LNCAP (cell line): ENCODE results near the gene HOXB1.

Source experiments
- CTCF ChIP-seq: fragments of 450-650 bp; IDR thresholded peaks from 2 replicates; pipeline ENCODE4 v1.5.1; 2017; ENCODE audit warnings: mild to moderate bottlenecking

Gene HOXB1

DNA sequence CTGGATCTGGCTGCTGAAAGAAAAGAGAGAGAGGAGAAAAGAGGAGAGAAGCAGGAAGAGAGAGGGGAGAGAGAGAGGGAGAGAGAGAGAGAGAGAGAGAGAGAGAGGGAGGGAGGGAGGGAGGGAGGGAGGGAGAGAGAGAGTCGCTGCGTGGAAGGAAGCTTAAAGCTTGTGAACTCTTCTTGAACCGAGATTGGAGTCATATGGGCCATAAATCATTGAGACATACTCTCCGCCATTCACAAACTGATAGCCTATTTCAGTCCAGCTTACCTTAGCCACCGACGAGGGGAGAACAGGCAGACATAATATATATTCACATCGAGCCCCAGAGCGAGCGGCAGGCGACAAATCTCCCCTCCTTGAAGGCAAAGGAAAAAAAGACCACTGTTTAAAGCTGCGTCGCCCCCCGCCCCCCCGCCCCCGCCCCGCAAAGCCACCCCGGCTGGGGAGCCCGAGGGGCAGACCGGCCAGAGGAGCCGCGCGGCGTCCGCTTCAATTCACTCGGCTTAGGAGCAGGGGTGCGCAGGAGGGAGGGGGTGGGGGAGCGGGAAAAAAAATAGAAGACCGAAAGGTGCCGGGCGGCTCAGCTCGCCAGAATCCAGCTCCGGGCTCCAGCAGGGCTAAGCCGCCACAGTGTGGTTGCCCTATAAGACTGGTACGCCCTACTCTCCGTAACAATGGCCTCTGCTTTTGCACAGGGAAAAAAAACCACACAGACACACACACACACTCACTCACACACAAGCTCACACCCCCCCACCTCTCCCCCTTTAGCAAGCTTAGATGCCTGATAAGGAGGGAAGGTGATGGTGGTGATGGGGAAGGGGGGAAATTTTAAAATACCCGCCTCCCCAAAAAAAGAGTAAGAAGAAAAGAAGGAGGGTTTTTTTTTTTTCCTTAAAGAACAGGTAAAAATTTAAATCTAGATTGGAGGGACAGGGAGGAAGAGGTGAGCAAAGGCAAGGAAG lies 24.7 kb upstream of the HOXB1 start:
- no peak for TF ChIP-seq CTCF

DNA sequence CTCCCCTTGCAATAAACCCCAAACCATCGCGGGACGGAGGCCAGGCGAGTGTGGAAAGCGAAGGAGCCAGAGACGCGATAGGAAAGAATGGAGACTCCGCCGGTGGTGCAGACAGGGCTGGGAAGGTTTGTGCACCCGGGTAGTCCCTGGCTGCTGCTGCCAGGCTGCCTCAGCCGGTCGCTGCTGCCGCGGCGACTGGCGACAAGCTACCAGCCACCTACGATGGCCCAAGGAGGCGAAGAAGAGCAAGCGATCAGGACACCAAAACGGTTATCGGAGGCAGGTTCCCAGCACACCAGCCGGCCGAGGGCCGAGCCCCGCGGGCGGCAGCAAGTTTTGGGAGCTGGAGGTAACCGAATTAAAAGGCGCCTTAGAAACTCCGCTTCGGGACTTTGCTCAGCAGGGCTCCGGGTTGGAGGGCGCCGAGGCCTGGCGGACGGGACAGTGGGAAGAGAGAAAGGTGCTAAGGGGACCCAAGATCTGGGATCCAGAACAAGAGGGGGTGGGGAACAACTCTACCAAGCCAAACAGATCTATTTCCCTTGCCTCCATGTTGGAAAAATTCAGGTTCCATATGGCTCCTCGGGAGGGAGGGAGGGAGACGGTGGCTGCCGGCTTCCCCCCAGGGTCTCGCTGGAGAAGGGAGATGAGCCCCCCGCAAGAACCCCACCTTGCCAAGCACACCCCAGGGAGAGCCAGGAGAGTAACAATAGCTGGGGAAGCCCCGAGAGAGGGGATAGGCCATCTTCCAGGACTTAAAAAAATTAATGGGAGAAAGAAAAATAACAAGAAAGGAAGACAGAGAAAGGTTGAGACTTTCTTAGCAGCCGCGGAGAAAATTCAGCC lies 23.8 kb upstream of the HOXB1 start:
- no peak for TF ChIP-seq CTCF

GRCh38 chr17:48553826-48554225 lies 23.0 kb upstream of the HOXB1 start:
- no peak for TF ChIP-seq CTCF

GRCh38 chr17:48553190-48553547 lies 22.4 kb upstream of the HOXB1 start:
- TF ChIP-seq CTCF = no peak

DNA sequence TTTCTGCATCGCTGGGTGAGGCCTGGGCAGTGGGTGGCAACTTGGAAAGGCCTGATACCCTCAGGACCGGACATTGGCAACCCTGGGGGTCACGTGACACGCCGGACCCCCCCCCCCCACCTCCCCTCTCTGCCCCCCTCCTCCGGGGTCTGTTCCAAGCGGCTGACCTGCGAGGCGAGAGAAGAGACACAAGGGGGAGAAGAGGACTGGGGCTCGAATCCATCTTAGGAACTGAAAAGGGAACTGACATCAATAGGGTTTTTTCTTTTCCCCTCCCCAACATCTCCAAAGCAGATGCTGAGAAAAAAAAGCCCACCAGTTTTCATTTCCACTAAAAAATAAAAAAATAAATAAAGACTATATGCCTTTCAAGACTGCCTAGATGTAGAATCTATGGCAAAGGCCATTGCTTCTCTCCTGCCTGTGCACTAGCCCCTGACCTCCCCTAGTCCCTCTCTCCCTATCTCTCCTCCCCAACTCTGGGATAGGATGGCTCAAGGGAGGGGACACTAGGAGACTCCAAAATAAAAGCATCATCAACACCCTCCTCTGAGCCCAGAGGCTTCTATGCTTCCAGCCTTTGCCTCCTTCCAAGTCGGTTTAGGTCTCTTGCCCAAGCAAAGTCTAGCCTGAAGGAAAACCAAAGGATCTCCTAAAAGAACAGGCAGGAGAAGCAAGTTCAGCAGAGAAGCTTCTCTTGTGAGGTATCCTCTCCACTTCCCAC lies 21.8 kb upstream of the HOXB1 start:
- TF ChIP-seq CTCF = no peak

DNA sequence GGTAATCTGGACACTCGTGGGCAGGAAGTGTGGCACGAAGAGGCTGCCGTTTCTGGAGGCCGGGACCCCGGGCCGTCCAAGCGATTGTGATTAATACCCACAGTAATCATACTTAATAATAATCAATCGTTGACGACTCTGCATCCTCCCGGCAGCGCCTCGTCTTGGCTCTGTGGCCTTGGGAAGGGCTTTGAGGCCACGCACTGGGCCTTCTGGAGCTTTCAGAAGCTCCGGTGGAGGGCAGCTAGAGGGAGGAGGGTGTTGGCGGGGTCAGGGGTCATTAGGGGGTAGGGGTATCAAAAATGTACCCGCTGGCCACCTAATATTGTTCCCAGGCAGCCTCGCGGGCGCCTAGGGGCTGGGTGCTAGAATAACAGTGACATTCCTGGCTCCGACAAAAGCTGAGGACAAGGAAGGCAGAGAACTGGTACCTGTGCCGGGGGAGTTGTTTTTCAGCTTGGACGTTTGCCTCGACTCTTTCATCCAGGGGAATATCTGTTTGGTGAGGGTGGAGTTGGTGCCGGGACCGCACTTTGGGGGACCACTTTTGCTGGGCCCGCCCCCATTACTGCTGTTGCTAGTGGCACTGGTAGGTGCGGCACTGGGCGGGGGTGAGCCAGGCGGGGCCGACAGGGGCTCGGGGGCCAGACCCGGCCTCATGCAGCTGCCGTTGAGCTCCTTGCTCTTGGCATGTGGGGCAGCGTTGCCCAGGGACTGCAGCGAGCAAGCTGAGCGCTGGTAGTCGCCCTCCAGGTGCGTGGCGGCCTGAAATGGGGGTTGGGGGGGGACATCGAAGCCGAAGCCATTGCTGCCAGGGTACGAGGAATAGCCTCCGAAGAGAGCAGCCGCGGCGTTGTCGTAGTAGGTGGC lies 21.0 kb upstream of the HOXB1 start:
- no peak for TF ChIP-seq CTCF
